GM21515 (cell line): ENCODE data around the gene CACNA1E.
"Not testable (repeated sequence)": the region's sequence is repeated elsewhere in the genome, so short reads cannot be mapped to it uniquely, and the experiment has no call there.

ENCODE experiments used
- ATAC-seq: cut with Tn5 transposase; IDR thresholded peaks from one replicate; pipeline ENCODE4 v1.9.1; 2021; ENCODE audit not compliant: unreplicated experiment

The CACNA1E gene

DNA sequence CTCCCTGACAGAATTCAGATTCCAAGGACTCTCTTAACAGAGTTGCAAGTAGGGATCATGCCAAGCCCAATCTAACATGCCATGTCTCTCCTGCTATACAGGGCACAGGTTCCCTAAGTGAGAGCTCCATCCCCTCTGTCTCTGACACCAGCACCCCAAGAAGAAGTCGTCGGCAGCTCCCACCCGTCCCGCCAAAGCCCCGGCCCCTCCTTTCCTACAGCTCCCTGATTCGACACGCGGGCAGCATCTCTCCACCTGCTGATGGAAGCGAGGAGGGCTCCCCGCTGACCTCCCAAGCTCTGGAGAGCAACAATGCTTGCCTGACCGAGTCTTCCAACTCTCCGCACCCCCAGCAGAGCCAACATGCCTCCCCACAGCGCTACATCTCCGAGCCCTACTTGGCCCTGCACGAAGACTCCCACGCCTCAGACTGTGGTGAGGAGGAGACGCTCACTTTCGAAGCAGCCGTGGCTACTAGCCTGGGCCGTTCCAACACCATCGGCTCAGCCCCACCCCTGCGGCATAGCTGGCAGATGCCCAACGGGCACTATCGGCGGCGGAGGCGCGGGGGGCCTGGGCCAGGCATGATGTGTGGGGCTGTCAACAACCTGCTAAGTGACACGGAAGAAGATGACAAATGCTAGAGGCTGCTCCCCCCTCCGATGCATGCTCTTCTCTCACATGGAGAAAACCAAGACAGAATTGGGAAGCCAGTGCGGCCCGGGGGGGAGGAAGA lies 315.0 kb downstream of the CACNA1E start:
- no peak for ATAC-seq

DNA sequence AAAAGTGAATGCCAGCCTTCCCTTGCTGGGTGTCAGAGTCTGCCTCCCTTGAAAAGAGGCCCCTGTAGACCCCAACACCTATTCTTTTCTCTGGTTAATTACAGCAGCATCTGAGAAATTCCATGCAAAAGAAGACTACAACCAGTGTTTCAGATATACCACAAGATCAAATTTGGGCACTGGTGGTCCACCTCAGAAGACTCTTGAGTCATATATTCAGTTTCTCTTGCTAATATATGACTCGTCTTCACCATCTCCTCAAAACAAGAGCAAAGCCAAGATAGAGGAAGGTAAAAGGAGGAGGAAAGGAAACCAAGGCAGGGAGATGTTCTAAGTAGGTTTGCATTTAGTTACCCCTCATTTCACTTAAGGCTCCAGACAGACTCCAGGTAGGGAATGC lies 318.3 kb downstream of the CACNA1E start:
- ATAC-seq = no peak

DNA sequence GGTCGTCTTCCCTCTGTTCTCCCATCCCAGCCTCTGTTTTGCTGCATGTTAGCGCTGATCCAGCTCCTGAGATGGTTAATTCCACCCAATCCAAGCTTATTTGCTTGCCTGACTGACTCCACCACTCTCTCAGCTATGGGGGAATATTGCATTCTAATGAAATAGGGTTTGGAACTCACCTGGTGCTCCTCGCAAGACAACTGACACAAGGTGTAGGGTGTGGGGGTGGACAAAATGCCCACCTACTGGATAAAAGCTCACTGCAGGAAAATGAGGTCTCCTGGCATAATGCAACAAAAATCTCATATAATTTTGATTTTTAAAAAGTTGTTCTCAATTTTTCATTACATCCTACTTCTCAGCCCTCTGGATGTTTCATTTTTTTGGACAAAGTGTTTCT lies 319.1 kb downstream of the CACNA1E start:
- ATAC-seq = no peak

DNA sequence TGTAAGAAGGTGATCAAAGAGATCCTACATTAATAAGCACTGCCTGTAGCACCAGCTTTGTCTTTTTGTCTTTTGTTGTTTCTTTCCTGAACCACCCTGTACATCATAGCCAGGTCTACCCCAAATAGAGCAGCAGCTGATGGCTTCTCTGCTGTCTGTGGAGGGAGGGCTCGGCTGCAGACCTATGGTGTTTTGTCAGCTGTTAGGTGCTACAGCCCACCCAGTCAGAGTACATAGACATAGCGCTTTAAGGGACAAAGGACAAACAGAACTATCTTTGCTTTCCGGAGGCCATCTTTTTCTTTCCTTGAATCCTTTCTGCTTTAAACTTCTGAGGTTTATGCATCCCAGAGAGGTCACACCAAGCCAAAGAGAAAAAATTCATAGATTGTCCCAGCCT lies 320.1 kb downstream of the CACNA1E start:
- ATAC-seq = no peak

DNA sequence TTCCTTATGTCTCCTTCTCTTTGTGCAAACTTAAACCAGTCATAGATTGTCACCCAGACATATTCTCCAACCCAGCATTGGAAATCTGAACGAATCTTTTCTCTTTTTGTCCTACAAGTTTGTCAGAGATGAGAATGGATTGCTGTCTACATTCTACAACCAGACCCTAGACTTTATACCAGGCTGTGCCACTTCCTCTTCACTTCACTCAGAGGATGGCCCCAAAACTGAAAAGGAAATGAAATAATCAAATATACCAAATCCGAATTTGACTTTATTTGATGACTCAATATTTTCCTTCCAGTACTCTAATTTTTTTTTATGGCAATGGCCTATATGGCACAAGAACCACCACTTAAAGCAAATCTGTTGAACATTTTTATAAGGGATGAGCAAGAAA lies 321.7 kb downstream of the CACNA1E start:
- no peak for ATAC-seq

DNA sequence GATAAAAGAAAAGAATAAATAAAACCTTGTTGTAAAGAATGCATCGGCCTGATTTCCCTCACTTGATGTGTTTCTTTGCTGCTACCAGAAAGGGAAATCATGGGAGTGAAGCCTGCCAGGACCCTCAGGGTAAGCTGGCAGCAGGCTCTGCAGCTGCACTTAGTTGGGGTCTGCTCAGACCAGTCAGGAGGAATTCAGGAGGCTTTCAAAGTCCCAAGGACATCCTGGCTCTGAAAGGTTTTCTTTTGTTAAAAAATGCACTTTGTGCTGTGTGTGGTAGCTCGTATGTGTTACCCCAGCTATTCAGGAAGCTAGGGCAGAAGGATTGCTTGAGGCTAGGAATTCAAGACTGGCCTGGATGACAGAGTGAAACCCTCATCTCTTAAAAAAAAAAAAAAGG lies 323.4 kb downstream of the CACNA1E start:
- ATAC-seq = no peak

DNA sequence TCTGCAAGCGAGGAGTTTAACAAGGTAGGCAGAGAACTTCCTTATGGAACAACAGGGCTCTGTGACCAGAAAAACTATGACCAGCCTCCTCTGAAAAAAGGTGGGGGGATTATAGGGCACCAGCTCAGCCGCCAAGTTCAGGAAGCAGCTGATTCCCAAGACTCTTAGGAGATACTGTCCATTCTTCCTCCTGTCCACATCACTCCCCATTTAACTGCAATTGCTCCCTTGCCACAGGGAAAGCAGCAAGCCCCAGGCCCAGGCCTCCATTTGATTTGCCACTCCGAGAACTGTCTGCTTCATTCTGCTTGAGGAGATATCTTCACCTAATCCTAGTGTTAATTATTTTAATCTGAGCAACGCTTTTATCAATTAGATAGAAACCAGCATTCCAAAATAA lies 323.9 kb downstream of the CACNA1E start:
- no peak for ATAC-seq

DNA sequence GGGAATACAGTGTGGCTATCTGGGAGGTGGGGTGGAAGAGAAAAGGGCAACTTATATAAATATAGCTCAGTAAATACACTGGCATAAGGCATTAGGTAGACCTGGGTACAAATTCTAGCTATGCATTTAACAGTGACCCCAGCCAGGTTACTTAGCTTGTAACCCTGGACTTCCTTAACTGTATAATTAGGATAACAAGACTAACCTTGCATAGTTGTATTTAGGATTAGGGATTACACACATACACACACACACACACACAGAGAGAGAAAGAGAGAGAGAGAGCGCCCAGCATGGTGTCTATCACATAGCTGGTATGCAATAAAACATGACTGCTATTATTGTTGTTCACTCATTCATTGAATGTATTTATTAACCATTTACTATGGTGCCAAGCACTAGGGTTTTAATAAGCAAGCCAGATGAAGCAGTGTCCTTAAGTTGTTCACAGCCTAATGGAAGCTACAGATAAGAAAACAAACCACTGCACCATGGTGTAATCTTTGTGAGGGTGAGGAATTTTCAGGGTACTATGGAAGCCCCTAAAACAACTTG lies 326.8 kb downstream of the CACNA1E start:
- no peak for ATAC-seq

DNA sequence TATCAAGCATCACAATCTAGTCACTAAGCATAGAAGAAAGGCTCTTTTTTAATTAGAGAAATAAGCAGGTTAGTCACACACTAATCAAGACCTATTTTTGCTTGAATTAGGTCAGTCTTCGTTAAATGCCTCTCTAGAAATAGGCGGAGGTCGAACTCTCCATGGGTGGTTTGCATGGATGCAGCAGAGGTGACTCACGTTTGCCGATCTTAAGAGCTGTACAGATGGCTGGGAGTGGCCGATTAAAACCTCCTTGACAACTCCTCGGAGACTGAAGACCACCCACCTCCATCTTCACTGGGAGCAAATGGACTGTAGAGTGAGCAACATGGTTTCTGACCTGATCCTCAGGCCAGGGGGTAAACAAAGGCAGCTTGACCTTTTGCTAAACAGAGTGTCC lies 328.9 kb downstream of the CACNA1E start:
- ATAC-seq = no peak

DNA sequence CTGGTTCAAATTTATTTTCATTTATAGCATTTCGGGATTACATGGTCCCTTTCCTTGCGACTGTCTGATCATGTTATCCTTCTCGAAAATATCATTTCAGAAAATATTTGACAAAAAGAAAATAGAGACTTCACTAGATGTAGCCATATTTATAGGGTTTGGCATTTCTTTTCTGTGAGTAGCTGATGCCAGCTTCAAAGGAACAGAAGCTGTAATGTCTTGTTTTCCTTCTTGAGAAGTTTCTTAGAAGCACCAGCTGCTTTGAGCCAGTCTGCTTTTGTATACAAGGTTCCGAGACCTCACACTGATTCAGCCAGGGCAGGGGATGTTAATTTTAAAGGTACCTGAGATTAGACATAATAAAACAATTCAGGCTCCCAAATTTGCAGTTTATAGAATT lies 329.9 kb downstream of the CACNA1E start:
- ATAC-seq = no peak

DNA sequence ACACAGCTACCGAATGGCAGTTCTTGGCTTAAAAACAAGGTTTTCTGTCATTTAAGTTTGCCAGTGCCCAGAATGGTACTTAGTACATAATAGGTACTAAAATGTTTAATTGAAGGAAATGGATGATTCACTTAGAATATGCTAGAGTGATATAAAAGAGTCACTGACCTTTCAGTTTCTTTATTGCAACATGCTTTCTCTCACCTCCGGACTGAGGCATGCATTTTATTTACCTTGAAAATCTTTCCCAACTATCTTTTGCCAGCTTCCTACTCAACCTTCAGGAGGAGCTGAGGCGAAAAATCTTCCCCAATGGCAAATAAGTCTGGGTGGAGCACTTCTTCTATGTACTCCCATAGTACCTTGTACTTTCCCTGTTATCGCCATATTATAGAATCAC lies 333.3 kb downstream of the CACNA1E start:
- no peak for ATAC-seq

DNA sequence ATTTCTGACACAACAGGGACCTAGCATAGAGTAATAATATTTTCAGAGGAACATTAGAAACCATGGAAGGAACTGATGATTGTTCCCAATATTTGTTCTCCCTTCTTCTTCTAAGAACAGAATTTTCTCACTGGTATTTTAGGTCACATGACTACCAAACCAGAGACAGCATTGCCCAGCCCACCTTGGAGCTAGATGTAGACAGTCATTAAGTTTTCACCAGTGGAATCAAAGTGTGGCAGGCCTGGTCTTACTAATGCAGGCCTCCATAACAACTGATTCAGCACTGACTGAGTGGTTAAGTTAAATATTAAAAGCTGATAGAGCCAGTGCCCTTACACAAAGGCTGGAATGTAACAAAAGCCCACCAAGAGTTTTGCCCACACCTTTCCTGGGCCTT lies 333.8 kb downstream of the CACNA1E start:
- no peak for ATAC-seq

DNA sequence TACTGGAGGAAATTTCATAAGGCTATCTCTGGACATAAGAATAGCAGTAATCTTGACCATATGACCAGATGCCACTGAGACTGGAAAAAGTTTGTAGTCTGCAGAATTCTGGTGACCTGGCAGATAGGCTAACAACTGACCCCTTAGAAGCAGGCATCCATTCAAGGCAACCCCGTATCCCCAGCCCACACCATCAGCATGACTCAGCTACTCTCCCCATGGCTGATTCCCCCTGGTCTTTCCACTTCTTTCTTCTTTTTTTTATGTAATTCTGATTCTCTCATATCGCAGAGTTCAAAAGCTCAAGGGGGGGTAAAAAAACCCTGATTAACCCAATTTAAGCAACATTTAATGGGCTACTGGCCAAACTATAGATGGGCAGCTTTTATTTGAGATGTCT lies 335.1 kb downstream of the CACNA1E start:
- ATAC-seq = no peak

DNA sequence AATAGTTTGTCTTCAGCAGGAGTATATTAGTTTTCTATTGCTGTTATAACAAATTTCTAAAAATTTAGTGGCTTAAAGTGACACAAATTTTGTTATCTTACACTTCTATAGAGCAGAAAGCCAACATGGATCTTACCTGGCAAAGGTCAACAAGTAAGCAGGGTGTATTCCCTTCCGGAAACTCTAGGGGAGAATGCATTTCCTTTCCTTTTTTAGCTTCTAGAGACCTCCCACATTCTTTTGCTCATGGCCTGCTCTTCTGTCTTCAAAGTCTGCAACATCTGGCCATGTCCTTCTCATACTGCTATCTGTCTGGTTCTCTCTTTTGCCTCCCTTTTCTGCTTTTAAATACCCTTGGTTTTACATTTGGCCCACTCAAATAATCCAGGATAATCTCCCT lies 335.6 kb downstream of the CACNA1E start:
- ATAC-seq = no peak

DNA sequence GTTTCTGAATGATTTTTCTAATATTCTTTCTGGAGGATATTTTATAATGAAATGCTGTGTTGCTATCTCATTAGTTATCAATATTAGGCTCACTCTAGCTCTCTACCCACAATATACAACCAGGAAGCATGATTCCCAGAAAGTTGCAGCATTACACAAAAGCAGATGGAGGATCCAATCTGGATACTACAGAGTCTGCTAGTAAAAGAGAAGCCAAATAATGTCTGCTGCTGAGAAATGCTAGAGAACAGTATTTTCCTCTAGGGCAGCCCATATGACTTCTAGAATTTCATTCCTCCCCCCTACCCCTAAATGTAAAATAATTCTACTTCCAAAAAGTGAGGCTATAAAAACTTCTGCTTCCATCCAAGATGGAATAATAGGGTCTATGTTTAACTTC lies 338.4 kb downstream of the CACNA1E start:
- ATAC-seq = no peak

DNA sequence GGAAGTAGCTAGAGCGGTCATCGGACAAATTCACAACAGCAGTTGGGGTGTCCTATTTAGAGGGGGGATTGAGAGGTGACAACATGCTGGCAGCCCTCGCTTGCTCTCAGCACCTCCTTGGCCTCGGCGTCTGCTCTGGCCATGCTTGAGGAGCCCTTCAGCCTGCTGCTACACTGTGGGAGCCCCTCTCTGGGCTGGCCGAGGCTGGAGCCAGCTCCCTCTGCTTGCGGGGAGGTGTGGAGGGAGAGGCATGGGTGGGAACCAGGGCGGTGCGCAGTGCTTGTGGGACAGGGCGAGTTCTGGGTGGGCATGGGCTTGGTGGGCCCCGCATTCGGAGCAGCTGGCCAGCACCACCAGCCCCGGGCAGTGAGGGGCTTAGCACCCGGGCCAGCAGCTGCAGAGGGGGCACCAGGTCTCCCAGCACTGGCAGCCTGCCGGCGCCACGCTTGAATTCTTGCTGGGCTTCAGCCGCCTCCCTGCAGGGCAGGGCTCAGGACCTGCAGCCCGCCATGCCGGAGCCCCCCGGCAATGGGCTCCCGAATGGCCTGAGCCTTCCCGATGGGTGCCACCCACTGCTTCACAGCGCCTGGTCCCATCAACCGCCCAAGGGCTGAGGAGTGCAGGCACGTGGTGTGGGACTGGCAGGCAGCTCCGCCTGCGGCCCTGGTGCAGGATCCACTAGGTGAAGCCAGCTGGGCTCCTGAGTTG lies 349.0 kb downstream of the CACNA1E start:
- not testable (repeated sequence) for ATAC-seq

DNA sequence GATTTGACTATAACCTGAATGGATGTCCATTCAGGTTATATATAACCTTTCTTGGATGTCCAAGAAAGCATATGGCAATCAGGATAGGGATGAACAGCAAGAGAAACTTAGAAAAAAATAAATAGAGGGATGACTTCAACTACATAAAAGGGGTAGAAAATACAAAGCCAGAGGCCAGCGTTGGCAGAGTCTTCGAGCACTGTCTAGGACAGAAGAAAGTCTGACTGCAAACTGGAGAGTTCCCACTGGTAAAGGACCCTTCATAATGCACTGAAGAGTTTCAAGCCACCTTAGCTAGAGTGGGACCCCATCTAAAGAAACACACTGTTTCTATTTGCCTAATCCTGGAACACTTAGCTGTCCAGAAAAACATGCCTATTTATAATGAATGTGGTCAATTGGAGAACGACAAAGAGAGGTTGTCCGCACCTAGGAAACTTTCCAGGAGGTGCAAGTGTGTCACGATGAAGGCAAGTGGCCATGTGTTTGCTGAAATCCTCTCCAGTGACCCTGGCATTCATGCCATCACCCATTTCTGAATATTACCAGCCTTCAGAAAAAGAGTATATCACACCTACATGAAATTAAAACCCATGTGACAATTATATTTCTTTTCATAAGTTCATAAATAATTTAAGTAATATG lies 362.8 kb downstream of the CACNA1E start:
- no peak for ATAC-seq

DNA sequence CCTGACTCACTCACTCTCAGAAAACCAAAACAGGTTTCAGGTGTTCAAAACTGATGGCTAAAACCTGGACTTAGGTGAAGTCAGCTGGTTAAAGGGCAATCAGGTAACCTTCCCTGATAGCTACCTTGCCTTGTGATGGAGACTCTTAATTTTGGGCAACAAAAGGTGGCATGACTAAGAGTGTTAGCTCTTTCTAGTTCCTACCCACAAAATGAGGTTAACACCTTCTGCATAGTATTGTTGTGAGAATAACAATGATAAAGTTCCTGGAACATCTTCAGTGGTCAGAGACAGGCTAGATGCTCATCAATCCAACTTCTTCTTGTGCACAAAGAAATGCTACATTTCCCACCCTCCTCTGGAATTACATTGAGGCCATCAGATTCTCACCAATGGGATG lies 363.4 kb downstream of the CACNA1E start:
- ATAC-seq = no peak

DNA sequence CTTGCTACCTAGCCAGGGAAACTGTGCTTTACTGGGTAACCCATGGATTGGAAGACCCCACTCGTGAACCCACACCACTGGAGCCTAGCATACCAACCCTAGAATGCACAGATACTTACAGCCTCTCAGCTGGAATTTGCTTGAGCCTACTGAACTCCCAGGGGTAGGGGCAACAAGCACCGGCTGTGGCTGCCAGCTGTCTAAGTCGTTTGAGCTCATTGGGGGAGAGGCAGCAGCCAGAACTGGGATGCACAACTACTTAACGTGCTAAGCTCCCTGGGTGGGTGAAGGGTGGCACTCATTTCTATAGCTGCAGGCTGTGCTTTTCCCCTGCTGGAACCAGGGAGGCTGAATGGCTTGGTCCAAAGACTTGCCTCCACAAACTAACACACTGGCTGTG lies 365.8 kb downstream of the CACNA1E start:
- no peak for ATAC-seq

DNA sequence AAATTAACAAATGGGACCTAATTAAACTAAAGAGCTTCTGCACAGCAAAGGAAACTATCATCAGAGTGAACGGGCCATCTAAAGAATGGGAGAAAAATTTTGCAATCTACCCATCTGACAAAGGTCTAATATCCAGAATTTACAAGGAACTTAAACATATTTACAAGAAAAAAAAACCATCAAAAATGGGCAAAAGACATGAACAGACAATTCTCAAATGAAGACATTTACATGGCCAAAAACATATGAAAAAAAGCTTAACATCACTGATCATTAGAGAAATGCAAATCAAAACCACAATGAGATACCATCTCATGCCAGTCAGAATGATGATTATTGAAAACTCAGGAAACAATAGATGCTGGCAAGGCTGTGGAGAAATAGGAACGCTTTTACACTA lies 370.9 kb downstream of the CACNA1E start:
- not testable (repeated sequence) for ATAC-seq

DNA sequence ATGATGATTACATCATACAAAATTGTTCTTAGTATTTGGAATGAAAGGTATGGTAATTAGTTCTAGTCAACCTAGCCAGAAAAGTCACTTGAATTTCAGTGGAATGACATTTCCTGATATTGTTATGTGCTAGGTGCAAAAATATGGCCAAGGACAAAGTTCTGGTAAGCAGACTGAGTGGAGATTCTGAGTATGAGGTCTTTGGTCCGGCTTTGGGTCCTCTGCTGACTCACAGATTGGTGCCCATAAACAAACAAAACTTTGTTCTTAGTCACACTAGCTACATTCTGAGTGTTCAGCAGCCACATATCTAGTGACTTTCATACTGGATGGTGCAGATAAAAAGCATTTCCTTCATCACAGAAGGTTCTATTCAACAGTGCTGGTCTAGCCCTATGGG lies 372.1 kb downstream of the CACNA1E start:
- ATAC-seq = no peak
